RWPE2 (cell line): ENCODE measurements around the gene SVIL.
"Not testable (repeated sequence)": the region's sequence is repeated elsewhere in the genome, so short reads cannot be mapped to it uniquely, and the experiment has no call there.

Source experiments
- ATAC-seq: fragments of 200-7000 bp; cut with Tn5 transposase; 3 replicates; pipeline ENCODE4 v1.9.1; 2021; ENCODE audit warnings: low read depth
- DNase-seq: peaks from one replicate; pipeline ENCODE4 v3.0.0-alpha.2; 2020; ENCODE audit warnings: low spot score
- H3K27ac ChIP-seq: fragments of 450-650 bp; 2 replicates; pipeline ENCODE4 v1.5.1; 2017; ENCODE audit warnings: mild to moderate bottlenecking; ENCODE audit not compliant: poor library complexity, severe bottlenecking
- H3K27me3 ChIP-seq: fragments of 250-450 bp; sonication (Bioruptor Pico); 2 replicates; pipeline ENCODE4 v1.5.1; 2021; ENCODE audit warnings: mild to moderate bottlenecking, moderate library complexity; ENCODE audit not compliant: insufficient read depth, poor library complexity, severe bottlenecking
- H3K36me3 ChIP-seq: fragments of 250-450 bp; sonication (Bioruptor Pico); 2 replicates; pipeline ENCODE4 v1.5.1; 2020; ENCODE audit warnings: low read depth, mild to moderate bottlenecking, moderate library complexity
- H3K4me1 ChIP-seq: fragments of 250-450 bp; sonication (Bioruptor Pico); 2 replicates; pipeline ENCODE4 v1.5.1; 2021; ENCODE audit warnings: mild to moderate bottlenecking, moderate library complexity; ENCODE audit not compliant: insufficient read depth, poor library complexity, severe bottlenecking
- H3K4me3 ChIP-seq: fragments of 250-450 bp; sonication (Bioruptor Pico); 2 replicates; pipeline ENCODE4 v1.5.1; 2021; ENCODE audit warnings: mild to moderate bottlenecking, moderate library complexity; ENCODE audit not compliant: severe bottlenecking
- H3K9me3 ChIP-seq: fragments of 250-450 bp; sonication (Bioruptor Pico); 2 replicates; pipeline ENCODE4 v1.5.1; 2021; ENCODE audit warnings: mild to moderate bottlenecking, moderate library complexity; ENCODE audit not compliant: severe bottlenecking
- TF ChIP-seq, protein P1 (sequence below): fragments of 450-650 bp; IDR thresholded peaks from one replicate; pipeline ENCODE4 v1.5.1; 2017; ENCODE audit warnings: mild to moderate bottlenecking, moderate library complexity; ENCODE audit not compliant: poor library complexity, severe bottlenecking

SVIL gene

DNA sequence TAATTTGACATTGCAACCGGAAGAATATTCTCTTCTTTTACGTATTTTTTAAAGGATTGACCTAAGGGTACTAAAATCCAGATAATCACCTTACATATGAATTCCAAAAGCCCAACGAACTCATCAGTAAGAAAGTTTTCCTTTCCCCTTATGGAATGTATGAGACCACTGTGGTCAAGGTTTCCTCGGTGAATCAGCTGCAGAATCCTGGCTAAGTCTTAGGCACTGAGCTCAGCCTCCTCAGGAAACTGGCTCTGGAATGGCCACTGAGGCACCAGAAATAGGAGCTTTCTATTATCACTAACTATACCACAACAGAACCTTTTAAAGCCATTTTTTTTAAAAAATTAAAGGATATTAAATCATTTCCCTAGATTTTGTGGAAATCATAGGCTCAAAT lies 21.0 kb downstream of the SVIL start:
- H3K4me3 ChIP-seq, result no peak overlapping the region
- H3K36me3 ChIP-seq, result no peaks in the 10 kb centered on the region
- no peak for DNase-seq
- H3K27me3 ChIP-seq, result no peaks in the 10 kb centered on the region
- TF ChIP-seq, protein P1, sequence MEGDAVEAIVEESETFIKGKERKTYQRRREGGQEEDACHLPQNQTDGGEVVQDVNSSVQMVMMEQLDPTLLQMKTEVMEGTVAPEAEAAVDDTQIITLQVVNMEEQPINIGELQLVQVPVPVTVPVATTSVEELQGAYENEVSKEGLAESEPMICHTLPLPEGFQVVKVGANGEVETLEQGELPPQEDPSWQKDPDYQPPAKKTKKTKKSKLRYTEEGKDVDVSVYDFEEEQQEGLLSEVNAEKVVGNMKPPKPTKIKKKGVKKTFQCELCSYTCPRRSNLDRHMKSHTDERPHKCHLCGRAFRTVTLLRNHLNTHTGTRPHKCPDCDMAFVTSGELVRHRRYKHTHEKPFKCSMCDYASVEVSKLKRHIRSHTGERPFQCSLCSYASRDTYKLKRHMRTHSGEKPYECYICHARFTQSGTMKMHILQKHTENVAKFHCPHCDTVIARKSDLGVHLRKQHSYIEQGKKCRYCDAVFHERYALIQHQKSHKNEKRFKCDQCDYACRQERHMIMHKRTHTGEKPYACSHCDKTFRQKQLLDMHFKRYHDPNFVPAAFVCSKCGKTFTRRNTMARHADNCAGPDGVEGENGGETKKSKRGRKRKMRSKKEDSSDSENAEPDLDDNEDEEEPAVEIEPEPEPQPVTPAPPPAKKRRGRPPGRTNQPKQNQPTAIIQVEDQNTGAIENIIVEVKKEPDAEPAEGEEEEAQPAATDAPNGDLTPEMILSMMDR, result no peak
- H3K9me3 ChIP-seq, result no peaks in the 10 kb centered on the region
- H3K27ac ChIP-seq, result no peak overlapping the region
- no peak for ATAC-seq
- no peaks in the 10 kb centered on the region for H3K4me1 ChIP-seq

DNA sequence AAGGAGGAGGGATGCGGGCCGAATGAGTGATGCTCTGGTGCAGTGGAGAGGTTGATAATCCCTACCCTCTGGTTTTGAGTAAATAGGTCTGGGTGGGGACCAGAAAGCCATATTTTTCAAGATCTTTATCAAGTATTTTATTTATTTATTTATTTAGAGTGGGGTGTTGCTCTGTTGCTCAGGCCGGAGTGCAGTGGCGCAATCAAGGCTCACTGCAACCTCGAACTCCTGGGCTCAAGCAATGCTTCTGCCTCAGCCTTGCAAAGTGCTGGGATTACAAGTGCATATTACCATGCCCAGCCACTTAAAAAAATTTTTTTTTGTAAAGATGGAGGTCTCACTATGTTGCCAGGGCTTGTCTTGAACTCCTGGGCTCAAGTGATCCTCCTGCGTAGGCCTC lies 21.6 kb downstream of the SVIL start:
- no peaks in the 10 kb centered on the region for H3K9me3 ChIP-seq
- no peaks in the 10 kb centered on the region for H3K27me3 ChIP-seq
- no peaks in the 10 kb centered on the region for H3K36me3 ChIP-seq
- no peaks in the 10 kb centered on the region for H3K4me1 ChIP-seq
- ATAC-seq (no peak), DNase-seq (no peak)
- no peak overlapping the region for H3K4me3 ChIP-seq
- H3K27ac ChIP-seq, result no peak overlapping the region
- TF ChIP-seq, protein P1, result no peak

DNA sequence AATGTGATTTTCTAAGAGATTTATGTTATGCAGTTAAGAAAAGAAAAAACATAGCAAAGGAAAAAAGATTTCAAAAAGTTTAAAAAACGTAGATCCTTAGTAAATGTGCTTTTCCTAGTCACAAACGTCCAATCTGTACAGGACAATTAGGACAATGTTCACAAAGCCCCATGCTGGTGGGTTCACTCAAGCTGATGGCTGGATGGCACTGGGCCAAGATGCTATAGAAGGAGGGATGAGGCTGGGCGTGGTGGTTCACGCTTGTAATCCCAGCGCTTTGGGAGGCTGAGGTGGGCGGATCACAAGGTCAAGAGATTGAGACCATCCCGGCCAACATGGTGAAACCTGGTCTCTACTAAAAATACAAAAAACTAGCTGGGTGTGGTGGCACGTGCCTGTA lies 22.1 kb downstream of the SVIL start:
- Histone ChIP-seq H3K4me1 (no peaks in the 10 kb centered on the region), H3K27me3 (no peaks in the 10 kb centered on the region), H3K27ac (no peak overlapping the region), H3K9me3 (no peaks in the 10 kb centered on the region), H3K36me3 (no peaks in the 10 kb centered on the region), H3K4me3 (no peak overlapping the region)
- DNase-seq (no peak), ATAC-seq (no peak)
- TF ChIP-seq, protein P1, result no peak

DNA sequence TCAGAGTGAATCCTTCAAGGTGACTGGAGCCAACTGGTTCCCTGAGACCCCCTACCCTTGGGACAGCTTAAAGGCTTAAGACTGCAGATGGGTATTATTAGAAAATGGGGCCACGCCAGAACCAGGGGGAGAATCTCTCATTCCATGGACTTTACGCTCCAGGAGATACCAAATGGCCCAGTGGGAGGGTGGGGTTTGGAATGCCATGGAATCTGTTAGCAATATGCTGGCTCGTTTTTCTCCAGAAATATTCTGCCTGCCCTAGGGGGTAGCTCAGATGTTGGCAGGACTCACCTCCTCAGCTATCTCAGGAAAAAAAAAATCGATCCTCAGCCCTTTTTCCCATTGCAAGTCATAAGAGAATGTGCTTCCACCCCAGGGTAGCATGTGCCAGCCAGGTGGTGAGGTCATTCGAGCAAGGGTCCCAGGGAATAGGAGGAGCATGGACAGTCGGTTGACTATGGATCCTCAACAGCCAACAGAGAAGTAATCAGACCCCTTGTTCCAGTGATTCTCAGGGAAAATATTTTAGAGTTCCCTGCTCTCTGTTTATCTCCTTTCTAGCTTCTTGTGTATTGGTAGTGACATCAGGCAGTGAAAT lies 22.9 kb downstream of the SVIL start:
- Histone ChIP-seq H3K36me3 (no peaks in the 10 kb centered on the region), H3K27ac (no peak overlapping the region), H3K9me3 (no peaks in the 10 kb centered on the region), H3K4me1 (no peaks in the 10 kb centered on the region), H3K4me3 (no peak overlapping the region), H3K27me3 (no peaks in the 10 kb centered on the region)
- no peak for DNase-seq
- ATAC-seq, result no peak
- TF ChIP-seq, protein P1, result no peak

DNA sequence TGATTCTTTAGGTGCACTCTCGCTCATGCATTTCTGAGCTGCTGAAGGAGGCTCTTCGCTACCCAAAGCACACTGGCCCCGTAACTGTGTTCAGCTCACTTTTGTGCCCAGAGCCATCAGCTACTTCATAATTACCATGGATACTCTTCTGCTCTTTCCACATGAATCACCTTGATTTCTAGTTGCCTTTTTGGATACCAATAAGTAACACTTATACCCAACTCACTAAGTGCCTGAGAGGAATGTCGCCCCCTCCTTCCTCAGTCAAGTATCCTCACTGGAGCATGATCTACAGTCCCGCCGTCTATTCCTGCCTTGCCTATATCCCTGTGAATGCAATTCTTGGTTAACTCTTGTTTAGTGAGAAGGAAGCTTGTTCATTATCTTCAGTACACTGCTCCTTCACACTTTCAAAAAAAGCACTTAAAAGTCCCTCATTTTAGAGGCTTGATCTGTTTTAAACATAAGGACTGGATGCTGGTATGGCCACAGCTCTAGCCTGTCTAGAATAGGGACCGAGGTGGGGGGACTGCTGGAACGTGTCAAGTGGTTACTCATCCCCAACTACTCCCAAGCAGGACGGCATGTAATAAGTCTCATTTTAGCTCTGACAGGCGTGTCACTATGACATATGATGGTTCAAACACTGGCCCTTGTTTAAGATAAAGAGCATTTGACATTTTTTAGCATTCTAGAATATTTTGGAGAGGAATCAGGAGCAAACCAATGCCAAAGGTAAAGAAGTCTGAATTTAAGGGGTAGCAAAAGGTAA lies 23.7 kb downstream of the SVIL start:
- H3K4me1 ChIP-seq, result no peaks in the 10 kb centered on the region
- no peaks in the 10 kb centered on the region for H3K27me3 ChIP-seq
- DNase-seq, result no peak
- H3K4me3 ChIP-seq, result no peak overlapping the region
- H3K36me3 ChIP-seq, result no peaks in the 10 kb centered on the region
- ATAC-seq, result no peak
- H3K9me3 ChIP-seq, result no peaks in the 10 kb centered on the region
- TF ChIP-seq, protein P1, result no peak
- no peak overlapping the region for H3K27ac ChIP-seq

DNA sequence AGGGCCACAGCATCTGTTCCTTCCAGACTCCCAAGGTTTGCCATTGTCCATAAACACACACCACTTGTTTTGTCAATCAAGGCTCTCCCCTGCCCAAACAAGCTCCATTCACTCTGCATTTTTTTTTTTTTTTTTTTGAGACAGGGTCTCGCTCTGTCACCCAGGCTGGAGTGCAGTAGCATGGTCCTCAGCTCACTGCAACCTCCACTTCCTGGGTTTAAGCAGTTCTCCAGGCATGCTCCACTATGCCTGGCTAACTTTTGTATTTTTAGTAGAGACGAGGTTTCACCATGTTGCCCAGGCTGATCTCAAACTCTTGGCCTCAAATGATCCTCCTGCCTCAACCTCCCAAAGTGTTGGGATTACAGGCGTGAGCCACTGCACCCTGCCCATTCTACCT lies 24.4 kb downstream of the SVIL start:
- ATAC-seq, H3K27ac ChIP-seq, DNase-seq, H3K4me3 ChIP-seq, H3K9me3 ChIP-seq, H3K27me3 ChIP-seq, H3K36me3 ChIP-seq, H3K4me1 ChIP-seq: not testable (repeated sequence)
